HG02642 (cell line): ENCODE results near the gene JMJD6.

ENCODE experiments used
- ATAC-seq: cut with Tn5 transposase; IDR thresholded peaks from one replicate; pipeline ENCODE4 v1.9.1; 2021; ENCODE audit warnings: mild to moderate bottlenecking; ENCODE audit not compliant: unreplicated experiment, poor library complexity

Gene JMJD6

DNA sequence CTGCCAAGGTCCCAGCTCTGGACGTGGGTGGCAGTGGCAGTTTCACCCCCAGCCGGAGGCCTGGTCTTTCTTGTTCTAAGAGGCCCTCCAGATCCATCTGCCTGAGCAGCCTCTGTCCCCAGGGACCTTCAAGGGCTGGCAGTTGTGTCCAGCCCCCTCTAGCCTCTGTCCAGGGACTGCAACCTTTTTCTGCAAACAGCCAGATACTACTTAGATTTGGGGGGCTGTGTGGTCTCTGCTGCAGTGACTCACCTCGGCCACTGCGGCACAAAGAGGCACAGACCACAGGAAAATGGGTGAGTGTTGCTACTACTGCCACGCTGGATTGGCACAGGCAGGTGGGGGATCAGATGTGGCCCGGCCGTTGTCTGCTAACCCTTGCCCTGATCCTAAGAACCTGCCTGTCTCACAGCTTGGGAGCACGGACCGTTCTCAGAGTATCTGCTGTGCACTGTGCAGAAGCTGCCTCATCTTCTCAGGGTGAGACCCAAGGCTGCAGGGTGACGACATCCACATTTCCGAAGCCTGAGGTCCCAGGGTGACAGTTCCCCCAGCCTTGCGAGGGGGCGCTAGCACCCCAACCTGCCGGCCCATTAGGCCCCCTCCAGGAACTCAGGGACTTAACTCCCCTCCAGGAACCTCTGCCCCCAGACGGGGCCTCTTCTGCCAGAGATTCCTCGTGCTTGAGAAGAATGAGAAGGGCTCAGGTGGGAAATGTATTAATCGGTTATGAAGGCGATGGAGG is 43.2 kb downstream of the JMJD6 start:
- no peak for ATAC-seq

DNA sequence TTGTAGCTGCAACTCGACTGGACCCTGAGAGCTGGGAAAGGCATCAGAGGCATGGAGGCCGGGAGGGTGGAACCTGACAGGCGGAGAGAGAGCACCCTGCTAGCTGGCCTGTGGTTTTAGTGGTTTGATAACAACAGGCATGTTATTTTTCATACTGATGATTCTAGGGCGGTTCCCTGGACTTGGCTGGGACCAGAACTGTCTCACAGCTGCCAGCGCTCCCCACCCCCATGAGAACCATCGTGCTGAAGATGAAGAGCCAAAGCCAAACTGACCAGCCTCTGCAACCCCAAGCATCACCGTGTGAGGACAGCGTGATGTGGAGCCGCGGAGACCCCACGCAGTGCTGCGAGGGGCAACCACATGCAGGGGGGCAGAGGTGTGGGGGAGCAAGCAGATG is 44.1 kb downstream of the JMJD6 start:
- no peak for ATAC-seq

DNA sequence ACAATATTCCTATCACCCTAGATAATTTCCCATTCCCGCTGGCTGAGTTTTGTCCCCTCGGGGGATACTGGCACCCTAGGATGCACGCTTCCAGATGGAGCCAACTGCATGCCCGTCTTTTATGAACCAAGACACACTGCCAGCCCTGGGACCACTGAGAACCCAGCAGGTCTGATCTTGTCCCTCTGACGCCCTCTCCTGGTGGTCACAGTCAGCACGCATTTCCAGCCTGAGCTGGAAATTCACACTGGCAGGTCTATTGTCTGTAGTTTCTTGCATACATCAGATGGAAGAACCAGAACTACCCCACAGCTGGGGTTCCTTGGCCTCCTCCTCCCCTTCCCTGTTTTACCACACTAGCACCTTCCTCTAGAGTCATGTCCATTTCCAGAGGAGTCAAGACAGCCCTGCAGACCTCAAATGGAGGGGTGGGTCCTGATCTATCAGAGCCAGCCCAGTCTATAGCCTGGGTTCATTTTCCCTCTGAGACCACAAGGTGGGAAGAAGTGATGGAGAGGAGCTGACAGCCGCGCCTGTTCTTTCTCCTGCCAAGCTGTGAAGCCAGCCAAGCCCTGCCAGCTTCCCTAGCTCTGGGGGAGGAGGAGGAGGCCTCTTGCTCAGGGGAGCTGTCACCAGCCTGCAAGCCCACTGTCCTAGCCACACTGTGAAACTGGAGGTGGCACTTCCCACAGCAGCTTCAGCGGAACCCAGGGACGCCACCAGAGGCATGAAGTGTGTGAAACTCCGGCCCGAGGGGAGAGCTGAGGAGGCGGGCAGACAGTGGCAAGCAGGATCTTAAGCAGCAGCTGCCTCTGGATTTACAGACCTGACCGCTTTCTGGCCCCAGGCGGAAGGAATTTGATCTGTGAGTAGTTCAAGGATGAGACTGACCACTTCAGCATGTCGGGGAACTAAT is 44.9 kb downstream of the JMJD6 start:
- ATAC-seq: no peak

DNA sequence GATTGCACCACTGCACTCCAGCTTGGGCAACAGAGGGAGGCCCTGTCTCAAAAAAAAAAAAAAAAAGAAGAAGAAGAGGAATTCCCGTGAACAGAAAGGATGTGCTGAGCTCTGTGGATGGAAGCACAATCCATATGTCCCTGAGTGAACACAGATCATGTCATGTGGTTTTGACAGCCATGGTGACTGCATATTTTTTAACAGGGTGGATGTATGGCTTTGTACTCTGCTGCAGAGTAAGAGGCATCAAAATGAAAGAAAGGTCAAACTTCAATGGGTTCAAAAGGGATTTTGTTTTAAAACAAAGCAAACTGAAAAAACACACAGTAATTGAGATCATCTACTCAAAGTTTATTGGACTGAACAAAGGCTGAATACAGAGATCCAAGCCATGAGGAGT is 47.2 kb downstream of the JMJD6 start:
- ATAC-seq: no peak

DNA sequence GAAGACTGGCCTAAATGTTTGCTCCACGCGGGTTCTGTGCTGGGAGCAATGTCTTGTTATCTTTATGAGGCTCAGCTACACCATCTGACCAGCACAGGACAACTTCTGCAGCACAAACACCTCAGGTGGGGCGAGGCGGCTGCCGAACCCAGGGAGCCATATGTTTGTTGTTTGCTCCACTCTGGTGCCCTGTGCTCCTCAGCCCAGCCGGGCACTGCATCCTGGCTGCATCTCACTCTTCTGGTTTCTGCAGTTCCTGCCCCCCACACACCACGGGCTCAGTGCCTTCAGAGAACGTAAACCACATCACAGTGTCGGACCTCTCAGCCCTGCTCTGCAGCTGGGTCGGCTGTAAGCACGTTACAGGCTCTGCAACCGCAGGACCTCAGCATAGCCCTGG is 48.1 kb downstream of the JMJD6 start:
- no peak for ATAC-seq

DNA sequence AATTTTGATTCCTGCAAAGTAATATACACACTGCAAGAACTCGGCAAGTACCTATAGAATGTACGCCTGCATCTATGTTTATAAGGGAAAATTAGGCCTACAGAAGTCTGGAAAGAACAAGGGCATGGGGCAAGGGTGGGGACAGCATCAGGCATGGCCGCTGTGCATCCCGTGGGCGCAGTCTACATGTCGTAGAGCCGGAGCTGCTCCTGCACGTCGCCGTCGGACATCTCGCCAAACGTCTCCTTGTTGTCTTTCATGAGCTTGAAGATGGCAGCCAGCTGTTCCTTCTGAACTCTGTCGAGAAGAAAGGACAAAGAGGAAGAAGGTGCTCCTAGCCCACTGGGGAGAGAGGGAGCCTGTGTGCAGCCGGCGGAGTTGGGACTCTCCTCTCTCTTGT is 49.0 kb downstream of the JMJD6 start:
- ATAC-seq: no peak

DNA sequence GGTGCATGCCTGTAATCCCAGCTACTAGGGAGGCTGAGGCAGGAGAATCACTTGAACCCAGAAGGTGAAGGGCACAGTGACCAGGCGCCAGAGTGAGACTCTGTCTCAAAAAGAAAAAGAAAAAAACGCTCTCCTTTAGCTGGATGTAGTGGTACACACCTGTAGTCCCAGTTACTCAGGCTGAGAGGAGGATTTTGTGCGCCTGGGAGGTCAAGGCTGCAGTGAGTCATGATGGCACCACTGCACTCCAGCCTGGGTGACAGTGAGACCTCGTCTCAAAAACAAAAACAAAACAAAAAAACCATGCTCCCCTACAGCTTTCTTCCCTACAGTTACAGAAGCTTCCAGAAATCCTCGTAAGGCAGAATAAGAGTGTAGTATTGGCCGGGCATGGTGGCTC is 49.8 kb downstream of the JMJD6 start:
- ATAC-seq: no peak

DNA sequence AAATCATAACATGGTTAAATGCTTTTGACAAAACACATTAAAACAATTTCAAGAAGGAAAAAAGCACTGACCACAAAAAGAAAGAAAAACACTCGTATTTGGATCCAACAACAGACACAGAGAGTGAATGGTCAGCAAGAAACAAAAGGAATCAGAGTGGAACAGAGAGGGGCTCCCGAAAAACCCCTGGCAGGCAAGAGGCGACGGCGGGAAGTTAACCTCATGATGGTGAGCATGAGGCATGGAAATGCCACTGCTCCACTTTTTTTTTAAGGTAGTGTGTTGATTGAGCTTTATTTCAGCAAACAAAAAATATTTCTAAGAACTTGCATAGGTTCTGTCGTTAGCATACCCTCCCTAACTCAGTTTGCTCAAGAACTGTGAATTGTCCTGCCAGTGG is 50.8 kb downstream of the JMJD6 start:
- ATAC-seq: no peak

DNA sequence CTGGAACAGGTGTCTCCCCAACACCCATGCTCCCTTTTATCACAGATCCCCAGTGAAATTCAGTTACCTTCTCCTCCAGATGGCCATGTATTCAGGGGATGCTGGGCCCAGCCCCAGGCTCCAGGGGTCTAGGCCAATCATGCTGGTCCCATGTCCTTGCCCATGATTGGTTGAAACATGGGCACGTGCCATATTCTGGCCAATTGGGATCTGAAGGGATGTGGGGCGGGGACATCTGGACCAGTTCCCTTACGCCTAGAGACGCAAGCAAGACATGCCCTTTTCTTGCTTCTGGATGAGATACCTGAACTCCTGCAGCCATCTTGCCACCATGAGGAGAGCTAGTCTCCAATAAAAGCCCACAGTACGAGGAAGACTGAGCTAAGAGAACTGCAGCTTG is 51.8 kb downstream of the JMJD6 start:
- ATAC-seq: no peak

DNA sequence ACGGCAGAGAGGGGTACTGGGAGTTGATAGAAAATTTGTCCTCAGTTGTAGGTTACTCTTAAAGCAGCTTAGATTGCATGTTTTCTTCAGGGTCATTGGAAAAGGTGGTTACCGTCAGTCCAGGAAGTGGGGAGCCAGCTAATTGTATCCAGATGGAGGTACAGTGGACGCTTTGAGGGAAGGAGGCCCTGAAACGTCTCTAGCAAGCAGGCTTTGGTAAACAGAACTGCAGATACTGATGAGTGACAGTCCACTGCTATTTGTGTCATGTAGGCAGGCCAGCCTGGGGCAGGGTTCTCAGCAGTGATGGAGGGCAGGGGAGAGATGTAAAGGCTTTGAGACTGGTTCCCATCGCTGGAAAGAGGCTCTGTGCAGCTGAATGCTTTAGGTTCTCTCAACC is 52.7 kb downstream of the JMJD6 start:
- no peak for ATAC-seq

DNA sequence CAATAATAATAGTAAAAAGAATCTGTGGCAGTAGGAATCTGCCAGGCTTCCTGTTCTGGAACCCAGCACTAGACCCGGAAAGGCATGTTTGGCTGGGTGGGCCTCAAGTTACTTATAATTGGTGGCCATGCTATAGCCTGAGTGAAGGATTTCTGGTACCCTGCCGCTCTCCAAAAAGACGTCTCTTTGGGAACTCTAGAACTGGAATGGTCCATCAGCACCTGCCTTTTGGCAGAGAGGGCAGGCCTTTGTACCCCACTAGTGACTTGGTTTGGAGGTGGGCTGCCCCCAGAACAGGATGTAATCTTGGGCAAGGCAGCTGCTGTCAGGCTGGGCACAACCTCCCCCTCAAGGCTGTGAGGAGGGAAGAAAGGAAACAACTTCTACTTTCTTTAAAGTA is 53.5 kb downstream of the JMJD6 start:
- no peak for ATAC-seq

DNA sequence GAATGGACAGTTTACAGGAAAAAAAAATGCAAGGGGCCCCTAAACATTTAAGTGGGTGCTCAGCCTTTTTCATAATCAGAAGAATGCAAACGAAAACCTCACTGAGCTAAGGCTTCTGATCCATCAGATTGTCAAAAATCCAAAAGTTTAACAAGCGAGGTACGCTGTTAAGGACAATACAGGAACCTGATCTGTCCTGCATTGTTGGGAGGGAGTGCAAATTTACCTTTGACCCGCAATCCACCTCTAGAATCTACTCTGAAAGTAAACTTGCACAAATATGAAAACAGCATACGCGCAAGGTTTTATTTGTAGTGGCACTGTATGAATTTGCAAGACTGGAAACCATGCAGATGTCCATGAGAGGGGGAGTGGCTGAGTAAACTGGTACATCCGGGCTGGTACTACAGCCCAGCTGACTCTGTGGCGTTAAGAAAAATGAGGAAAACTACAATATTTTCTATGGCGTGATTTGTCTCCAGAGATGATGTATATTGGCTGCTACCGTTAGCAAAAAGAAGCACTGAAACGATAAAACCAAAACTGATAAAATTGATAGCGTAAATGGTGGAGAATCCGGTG is 54.0 kb downstream of the JMJD6 start:
- ATAC-seq: no peak

DNA sequence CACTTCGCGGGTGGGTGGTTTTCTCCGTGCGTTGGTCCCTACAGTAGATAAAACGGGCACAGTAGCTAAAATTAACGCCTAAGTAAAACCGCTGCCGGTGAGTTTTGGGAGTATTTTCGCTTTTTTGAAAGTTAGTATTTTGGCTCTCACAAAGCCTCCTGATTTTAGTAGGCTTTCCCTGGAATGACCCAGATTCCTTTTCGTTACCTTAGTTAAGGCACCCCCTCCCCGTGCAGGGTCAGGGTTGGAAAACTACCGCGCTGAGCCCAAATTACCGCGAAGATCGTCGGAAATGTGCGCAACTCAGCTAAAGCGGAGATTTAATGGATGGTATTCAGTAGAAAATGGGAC is 54.5 kb downstream of the JMJD6 start:
- ATAC-seq: peak; percentile 7

DNA sequence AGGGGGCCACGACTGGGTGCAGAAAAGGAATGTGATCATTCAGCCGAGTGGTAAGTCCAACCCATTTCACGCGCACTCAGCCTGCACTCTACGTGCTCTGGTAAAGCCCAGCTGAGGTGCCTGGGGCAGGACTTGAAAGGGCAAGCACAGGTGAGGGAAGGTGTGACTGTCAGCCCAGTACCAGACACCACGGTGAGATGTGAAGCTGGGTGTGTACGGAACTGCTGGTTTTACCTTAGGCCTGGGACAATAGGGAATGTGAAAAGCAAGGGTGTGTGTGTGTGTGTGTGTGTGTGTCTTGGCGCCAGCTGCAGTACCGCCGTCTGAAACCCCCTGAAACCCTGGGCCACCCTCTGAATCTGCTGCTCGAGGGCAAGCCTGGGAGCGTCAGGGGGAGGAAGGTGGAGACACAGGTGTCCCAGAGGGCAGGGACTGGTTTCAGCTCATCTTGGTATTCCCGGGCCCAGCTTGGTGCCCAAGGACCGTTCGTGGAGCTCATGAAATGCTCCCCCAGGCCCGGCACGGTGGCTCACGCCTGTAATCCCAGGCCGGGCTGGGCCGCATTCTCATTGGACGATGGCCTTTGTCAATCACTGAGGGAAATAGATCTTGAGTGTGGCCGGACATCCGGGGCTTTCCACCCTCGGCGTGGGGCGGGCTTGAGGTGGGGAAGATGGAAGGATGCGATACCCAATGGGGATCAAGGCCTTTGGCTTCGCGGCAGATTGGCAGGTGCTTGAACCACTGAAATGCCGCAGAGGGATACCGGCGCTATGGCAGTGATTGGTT is 55.1 kb downstream of the JMJD6 start:
- peak; percentile 98 for ATAC-seq

DNA sequence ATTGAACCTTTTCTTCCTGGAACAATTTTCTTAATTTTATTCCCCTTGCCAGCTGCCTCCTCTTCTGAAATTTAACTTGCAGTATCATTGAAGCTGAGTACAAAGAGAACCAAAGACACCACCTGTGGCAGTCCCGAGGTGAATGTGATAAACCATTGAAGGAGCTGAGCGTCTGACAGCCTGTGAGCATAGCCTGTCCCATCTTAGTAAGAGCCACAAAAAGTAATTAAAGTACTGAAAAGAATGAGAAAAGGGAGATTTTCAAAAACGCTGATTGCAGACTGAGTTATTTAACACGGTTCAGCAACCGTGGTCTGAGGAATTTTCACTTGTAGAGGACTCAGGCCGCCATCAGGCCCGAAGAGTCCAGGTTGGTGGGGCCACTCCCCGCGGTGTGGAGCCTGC is 55.7 kb downstream of the JMJD6 start:
- ATAC-seq: no peak

DNA sequence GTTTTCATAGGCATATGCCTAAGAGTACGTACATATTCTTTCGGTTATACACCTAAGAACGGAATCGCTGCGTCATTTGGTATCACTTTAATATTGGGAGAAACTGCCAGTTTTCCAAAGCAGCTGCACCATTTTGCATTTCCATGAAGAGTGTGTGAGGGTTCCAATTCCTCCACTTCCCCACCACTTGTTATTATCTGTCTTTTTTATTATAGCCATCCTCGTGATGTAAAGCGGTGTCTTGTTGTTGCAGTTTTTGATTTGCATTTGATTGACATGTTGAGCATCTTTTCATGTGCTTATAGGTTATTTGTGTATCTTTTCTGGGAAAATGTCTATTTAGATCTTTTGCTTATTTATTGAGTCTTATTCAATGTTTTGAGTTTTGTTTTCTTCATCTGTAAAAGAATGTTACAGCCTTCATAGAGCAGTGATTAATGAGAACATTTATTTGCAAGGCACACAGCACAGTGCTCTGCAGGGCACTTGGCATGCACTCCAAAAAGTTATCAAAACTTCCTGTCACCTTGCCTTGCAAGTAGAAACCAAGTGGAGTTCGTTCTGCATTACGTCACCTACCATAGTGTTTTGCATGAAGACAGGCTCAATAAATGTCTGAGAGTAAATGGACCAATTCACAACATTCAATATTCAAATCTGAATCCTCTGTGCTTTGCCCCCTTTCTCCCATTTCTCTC is 56.2 kb downstream of the JMJD6 start:
- ATAC-seq: no peak
